ENCODE measurements around the gene SNX32.
"Not testable (repeated sequence)": the region's sequence is repeated elsewhere in the genome, so short reads cannot be mapped to it uniquely, and the experiment has no call there.

SNX32 gene

DNA sequence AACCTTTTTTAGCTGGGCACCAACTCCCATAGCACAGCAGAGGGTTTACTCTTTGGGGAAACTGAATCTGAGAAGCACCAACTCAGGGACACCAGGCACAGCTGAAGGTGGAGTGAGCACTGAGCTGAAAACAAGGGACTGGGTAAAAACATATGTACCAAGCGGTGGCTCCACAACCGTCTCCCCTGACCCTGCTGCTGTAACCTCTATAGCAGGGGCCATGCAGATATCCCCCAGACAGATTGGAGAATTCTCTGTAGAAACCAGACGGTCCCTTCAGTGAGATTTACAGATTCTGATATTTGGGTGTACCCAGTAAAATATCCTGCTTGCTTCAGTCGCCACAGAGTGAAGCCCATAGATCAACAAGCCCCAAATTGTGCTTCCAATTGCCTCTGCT is 4.3 kb upstream of the SNX32 start:
- no peak for DNase-seq

- not testable (repeated sequence) for DNase-seq
Measured at GRCh38 chr11:65832231-65832630, 1.5 kb upstream of the SNX32 start.

GRCh38 chr11:65834202-65834601 is 439 bp downstream of the SNX32 start:
- DNase-seq: no peak

DNA sequence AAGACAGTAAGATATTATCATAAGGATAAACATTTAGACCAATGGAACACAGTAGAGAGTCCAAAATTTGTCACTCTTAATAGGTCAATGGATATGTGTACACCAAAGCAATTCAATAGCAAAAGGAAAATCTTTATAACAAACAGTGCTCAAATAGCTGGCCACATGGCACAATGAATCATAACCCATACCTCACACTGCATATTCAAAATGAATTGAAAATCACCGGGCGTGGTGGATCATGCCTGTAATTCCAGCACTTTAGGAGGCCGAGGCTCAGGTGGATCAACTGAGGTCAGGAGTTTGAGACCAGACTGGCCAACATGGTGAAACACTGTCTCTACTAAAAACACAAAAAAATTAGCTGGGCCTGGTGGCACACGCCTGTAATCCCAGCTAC is 8.4 kb downstream of the SNX32 start:
- no peak for DNase-seq

GRCh38 chr11:65843811-65844210 is 10.0 kb downstream of the SNX32 start:
- no peak for DNase-seq

DNA sequence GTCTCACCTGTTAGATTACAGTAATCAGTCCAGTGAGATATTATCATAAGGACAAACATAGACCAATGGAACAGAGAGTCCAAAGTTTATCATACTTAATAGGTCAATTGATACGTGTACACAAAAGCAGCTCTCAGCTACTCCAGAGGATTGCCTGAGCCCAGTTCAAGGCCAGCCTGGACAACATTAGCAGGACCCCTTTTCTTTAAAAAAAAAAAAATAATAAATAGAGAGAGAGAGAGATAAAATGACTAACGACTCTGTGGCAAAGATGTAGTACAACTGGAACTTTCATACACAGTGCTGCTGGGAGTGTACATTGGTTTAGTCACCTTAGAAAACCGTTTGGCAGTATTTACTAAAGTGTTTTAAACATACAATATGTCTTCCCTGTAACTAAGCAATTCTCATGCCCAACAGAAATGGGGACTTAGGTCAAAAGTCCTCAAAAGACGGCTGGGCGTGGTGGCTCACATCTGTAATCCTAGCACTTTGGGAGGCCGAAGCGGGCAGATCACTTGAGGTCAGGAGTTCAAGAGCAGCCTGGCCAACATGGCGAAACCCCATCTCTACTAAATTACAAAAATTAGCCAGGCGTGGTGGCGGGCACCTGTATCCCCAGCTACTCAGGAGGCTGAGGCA is 10.6 kb downstream of the SNX32 start:
- DNase-seq: no peak

GRCh38 chr11:65847746-65848145 is 14.0 kb downstream of the SNX32 start:
- no peak for DNase-seq

- not testable (repeated sequence) for DNase-seq
Measured at GRCh38 chr11:65848693-65849092, 14.9 kb downstream of the SNX32 start.

DNA sequence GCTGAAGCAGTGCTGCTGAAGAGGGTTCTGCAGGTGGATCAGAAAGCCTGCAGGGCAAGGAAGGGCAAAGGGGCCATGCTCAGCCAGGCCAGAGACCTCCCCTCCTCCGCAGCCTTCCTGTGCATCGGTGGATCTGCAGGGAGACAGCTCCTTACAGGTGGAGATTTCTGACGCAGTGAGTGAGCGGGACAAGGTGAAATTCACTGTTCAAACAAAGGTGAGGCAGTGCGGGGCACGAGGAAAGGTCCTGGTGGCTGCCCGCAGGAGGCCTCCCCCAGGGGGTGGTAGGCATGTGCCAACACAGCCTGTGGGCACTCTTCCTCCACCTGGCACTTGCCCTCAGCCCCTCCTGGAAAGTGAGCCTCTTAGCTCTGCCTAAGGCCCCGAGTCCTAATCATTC is 15.6 kb downstream of the SNX32 start:
- no peak for DNase-seq

DNA sequence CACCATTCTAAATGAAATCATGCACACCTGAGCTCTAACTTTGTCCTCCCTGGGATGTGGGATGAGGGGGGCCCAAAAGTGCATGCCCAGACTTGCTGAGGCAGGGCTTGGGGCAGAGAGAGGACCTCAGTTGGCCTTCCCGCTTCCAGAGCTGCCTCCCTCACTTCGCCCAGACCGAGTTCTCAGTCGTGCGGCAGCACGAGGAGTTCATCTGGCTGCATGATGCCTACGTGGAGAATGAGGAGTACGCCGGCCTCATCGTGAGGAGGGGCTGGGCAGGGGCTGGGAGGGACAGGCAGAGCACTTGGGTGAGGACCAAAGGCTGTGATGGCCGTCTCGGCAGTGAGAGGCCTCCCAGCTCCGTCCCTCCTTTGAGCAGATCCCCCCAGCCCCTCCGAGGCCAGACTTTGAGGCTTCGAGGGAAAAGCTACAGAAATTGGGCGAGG is 16.0 kb downstream of the SNX32 start:
- no peak for DNase-seq

DNA sequence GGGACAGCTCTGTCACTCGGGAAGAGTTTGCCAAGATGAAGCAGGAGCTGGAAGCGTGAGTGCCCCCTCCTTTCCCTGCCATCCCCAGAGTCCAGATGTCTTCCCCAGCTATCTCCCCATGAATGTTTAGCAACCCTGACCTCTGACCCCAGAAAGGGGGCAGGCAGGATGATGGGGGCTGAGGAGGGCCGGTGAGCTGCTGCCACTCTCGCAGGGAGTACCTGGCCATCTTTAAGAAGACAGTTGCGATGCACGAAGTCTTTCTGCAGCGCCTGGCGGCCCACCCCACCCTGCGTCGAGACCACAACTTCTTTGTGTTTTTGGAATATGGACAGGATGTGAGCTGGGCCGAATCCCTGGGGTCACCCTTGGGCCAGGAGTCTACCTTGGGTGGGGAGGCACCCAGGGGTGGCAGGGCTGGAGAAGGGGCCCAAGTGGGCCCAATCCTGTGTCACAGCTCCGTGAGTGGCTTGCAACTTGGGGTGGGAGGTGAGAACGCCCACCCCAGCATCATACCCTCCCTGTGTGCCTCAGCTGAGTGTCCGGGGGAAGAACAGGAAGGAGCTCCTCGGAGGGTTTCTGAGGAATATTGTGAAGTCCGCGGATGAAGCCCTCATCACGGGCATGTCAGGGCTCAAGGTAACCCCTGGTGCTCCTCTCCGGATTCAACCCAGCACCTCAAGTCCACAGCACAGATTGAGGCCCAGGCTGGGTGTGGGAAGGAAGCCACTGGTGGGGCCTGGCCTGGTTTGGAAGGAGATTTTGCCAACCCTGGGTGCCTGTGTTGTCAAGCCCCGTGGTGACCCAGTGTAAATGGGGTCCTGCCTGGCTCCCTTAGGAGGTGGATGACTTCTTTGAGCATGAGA is 16.7 kb downstream of the SNX32 start:
- no peak for DNase-seq

DNA sequence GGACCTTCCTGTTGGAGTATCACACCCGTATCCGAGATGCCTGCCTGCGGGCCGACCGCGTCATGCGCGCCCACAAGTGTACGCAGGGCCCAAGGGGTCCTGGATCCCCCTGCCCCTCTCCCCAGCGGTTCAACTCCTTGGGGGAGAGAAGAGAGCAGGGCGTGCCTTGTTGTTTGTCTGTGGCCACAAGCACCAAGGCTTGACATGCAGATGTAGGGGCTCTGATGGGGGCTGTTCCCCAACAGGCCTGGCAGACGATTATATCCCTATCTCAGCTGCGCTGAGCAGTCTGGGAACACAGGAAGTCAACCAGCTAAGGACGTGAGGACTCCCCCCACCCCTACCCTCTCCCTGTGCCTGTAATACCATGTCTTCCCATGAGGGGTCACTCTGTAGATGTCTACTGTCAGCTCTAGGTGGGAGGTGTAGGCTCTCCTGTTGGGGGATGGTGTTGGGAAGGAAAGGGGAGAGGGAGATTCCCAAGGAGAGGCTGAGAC is 17.4 kb downstream of the SNX32 start:
- DNase-seq: no peak

DNA sequence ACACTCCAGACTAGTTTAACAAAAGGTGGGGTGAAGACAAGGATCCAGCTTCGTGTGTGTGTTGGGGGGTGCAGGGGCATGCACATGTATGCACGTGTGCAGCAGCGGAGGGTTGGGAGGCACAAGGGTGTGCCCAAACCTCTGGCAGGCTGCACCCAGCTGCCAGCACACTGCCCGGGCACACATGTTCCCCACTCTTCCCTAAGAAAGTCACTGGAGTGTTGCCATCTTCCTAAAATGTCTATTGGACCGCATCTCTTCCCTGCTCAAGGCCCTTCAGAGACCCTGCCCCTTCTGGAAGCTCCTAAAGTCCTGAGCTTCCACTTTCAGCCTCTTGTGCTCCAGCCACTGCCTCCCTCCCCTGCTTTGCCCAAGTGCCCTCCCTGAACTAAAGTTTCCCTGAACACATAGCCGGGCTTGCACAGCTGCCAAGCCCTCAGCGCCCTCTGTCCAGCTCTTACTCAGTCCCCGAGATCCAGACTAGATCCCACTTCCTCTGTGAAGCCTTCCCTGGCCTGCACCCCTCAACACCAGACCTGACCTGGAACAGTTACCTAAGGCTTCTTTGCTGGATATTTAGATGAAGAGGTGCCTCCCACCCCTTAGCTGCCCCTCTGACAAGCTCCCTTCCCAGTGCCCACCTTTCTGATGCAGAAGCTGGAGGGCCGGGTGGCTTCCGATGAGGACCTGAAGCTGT is 18.2 kb downstream of the SNX32 start:
- no peak for DNase-seq

- DNase-seq: no peak
Measured at GRCh38 chr11:65852508-65853245, 18.9 kb downstream of the SNX32 start.

GRCh38 chr11:65853246-65853979 is 19.6 kb downstream of the SNX32 start:
- no peak for DNase-seq

DNA sequence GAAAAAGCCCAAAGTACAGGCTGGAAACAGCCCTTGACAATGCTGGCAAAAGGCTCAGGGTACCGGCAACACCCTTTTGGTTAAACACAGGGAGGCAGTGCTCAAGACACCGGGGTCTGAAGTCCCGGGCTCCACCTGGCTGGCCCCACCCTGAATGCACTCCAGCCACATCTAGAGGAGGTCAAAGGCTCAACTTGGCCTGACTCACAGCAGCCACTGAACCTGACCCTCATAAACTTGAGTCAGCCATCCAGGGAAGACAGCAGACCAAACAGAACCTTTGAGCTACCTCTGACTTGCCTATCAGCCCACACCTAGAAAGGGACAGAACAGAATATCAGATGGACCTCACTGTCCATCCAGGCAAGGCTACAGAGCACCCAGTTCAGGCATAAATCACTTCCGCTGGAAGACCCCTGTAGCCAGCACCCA is 20.4 kb downstream of the SNX32 start:
- no peak for DNase-seq

- DNase-seq: no peak
Measured at GRCh38 chr11:65854852-65855837, 21.4 kb downstream of the SNX32 start.

DNA sequence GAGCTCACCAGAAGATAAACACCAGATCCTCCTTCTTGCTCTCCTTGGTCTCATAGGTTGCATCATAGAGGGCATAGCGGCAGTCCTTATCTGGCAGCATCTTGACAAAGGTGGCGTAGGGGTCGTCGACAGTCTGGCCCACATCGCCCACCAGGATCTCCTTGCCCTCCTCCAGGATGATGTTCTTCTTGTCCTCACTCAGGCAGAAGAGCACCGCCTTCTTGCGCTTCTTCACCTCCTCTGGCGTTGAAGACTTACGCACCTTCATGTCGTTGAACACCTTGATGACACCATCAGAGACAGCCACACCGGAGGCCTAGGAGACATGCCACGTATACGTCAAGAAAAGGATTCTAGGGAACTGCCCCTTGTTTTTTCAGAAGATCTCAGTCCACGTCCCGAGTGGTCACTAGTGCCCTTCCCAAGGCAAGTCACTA is 22.2 kb downstream of the SNX32 start:
- no peak for DNase-seq

GRCh38 chr11:65856689-65857499 is 23.1 kb downstream of the SNX32 start:
- DNase-seq: peak; percentile 28

GRCh38 chr11:65857500-65857852 is 23.7 kb downstream of the SNX32 start:
- DNase-seq: no peak

Data from NCI-H748 treated with DMSO at 0.1 percent for 48 hours (cell line).